Right lobe of liver (tissue), 6 donors: ENCODE measurements around the gene KAZN. TPM values are rescaled to one million over a fixed set of nuclear protein-coding genes. Genes with fewer than 3 reads are reported as not detected.

Experiments used
- ATAC-seq, 4 donors: fragments of 200-7000 bp; cut with Tn5 transposase; one replicate each; pipeline ENCODE4 v1.9.1; 2020; ENCODE audit warnings: mild to moderate bottlenecking in 4 of 4, moderate library complexity in 4 of 4
- DNase-seq, 3 donors: peaks; one replicate each; pipeline ENCODE4 v3.0.0-alpha.2; 2020
- H3K27ac ChIP-seq, 3 donors: fragments of 200-600 bp; one replicate each; pipeline ENCODE4 v1.8.0; 2022
- H3K27me3 ChIP-seq, 2 donors: fragments of 200-600 bp; one replicate each; pipeline ENCODE4 v1.8.0; 2022
- H3K36me3 ChIP-seq, 4 donors: fragments of 200-600 bp; sonication (generic) in 1 of 4; one replicate each; pipeline versions ENCODE4 v1.5.1 to v1.8.0; 2017 to 2022; ENCODE audit warnings: control low read depth in 1 of 4
- H3K4me1 ChIP-seq, 4 donors: fragments of 200-600 bp; sonication (generic) in 1 of 4; one replicate each; pipeline versions ENCODE4 v1.5.1 to v1.8.0; 2017 to 2022; ENCODE audit warnings: control low read depth in 1 of 4
- H3K4me3 ChIP-seq, 3 donors: fragments of 200-600 bp; one replicate each; pipeline ENCODE4 v1.8.0; 2022
- H3K9me3 ChIP-seq, 4 donors: fragments of 200-600 bp; sonication (generic) in 1 of 4; one replicate each; pipeline versions ENCODE4 v1.5.1 to v1.8.0; 2017 to 2022; ENCODE audit warnings: control low read depth in 1 of 4
- POLR2A ChIP-seq: fragments of 450-650 bp; IDR thresholded peaks from one replicate; pipeline ENCODE4 v1.6.1; 2017; ENCODE audit warnings: antibody characterized with exemption, mild to moderate bottlenecking
- WGBS: methylation state at CpG from one replicate; pipeline ENCODE4 v1.1.6; 2018; ENCODE audit warnings: low coverage, low lambda C conversion rate; ENCODE audit not compliant: insufficient coverage; ENCODE audit errors: missing lambda C conversion rate; 5-methylcytosine and 5-hydroxymethylcytosine counted together
- intact Hi-C, 2 donors: fragments of 100-400 bp; cut with DNase I; formaldehyde crosslinking; loops; one replicate each; pipeline versions ENCODE4 v1.11.2 to v1.14.1; 2022
- total RNA-seq, 6 experiments: library from RNA; depleted of rRNA in 2 of 6; stranded (reverse); fragments of >200 nt in 2 of 6; fragmentation: NEBNext Ultra II Directional in 3 of 6; extraction: Animal tissue kit (Norgen Biotek cat#: 25700) in 3 of 6; gene quantifications; one replicate each; pipeline versions ENCODE4 v1.1.0 to v1.2.4, GENCODE V29; 2016 to 2023
- TF ChIP-seq, protein P1 (sequence below), 4 donors: fragments of 200-600 bp in 3 of 4; fragments of 450-650 bp in 1 of 4; IDR thresholded peaks; one replicate each; pipeline versions ENCODE4 v1.5.1 to v1.8.0; 2016 to 2022; ENCODE audit warnings: antibody characterized with exemption in 4 of 4, mild to moderate bottlenecking in 2 of 4
- donor health status: DM: no; HTN: yes; CAD: no.
- donor health status: DM: no; HTN: no; CAD: no.
- donor health status: DM: no; HTN: no; CAD: no.
- donor health status: DM: no; HTN: yes; CAD: no.
- donor health status: DM: no; HTN: yes; CAD: no.

The KAZN gene
- total RNA-seq, 6 experiments from 2014 or later: 1.5 to 7.2 (median 2.7) TPM

DNA sequence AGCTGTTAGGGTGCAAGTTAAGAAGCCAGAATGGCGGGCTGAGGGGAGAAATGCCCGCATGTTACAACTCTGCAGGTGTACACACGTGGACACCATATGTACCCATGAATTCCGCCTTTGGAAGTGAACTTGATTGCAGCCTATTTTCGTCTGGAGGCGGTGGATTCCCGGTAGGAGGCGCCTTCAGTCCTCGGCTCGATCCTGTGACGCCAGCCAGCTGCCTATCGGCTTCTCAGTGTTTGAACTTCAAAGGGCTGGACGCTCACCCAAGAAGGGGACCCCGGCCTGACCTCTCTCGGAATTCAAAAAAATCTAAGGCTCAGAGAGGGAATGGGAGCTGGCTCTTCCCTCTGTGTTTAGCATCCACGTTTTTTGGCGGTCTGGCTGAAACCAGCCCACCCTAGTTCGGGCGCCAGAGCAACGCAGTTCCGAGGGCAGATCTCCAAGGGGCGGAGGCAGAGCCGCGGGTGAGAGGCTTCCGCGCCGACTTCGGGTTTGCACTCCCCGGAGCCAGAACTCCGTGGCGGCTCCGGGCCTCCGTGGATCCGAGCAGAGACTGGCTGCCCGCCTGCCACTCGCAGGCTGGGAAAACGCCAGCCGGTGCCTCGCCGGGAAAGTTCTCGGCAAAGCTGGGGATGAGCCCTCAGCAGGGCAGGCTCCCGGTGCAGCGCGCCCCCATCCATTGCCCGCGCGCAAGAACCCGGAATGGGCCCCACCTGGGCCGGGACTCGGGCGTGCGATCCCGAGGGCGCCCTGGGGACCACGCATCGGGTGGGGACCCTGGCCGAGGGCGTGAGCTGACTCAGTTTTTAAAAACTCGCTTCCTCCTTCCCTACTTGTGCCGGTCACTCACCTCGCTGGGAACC is 554.1 kb downstream of the KAZN start:
- 2% methylated on average over 13 of the region's 61 CpGs for WGBS
- peaks cover 0 to 19% (median 3%) of the 10 kb centered on the region in 4 donors for H3K4me1 ChIP-seq
- ATAC-seq (peak; percentile 62 to 75 (median 70)), DNase-seq (peak; percentile 71 to 79 (median 74))
- peak overlapping the region; percentile 51 to 59 (median 55) for H3K4me3 ChIP-seq
- TF ChIP-seq POLR2A: peak; percentile 25
- TF ChIP-seq, protein P1, sequence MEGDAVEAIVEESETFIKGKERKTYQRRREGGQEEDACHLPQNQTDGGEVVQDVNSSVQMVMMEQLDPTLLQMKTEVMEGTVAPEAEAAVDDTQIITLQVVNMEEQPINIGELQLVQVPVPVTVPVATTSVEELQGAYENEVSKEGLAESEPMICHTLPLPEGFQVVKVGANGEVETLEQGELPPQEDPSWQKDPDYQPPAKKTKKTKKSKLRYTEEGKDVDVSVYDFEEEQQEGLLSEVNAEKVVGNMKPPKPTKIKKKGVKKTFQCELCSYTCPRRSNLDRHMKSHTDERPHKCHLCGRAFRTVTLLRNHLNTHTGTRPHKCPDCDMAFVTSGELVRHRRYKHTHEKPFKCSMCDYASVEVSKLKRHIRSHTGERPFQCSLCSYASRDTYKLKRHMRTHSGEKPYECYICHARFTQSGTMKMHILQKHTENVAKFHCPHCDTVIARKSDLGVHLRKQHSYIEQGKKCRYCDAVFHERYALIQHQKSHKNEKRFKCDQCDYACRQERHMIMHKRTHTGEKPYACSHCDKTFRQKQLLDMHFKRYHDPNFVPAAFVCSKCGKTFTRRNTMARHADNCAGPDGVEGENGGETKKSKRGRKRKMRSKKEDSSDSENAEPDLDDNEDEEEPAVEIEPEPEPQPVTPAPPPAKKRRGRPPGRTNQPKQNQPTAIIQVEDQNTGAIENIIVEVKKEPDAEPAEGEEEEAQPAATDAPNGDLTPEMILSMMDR (IDR thresholded peaks at IDR 0.05): peak; percentile 35 to 56 (median 46)
- H3K36me3 ChIP-seq: no peaks in the 10 kb centered on the region
- intact Hi-C loops: loop anchor here in 1 of 2 donors (10.0 kb wide), 1 partner anchor 122 kb away; no protein-coding TSS in a partner anchor
- H3K27me3 ChIP-seq: peaks cover 0 to 26% of the 10 kb centered on the region in 2 donors
- no peaks in the 10 kb centered on the region for H3K9me3 ChIP-seq
- peak overlapping the region; percentile 47 to 88 (median 57) for H3K27ac ChIP-seq

DNA sequence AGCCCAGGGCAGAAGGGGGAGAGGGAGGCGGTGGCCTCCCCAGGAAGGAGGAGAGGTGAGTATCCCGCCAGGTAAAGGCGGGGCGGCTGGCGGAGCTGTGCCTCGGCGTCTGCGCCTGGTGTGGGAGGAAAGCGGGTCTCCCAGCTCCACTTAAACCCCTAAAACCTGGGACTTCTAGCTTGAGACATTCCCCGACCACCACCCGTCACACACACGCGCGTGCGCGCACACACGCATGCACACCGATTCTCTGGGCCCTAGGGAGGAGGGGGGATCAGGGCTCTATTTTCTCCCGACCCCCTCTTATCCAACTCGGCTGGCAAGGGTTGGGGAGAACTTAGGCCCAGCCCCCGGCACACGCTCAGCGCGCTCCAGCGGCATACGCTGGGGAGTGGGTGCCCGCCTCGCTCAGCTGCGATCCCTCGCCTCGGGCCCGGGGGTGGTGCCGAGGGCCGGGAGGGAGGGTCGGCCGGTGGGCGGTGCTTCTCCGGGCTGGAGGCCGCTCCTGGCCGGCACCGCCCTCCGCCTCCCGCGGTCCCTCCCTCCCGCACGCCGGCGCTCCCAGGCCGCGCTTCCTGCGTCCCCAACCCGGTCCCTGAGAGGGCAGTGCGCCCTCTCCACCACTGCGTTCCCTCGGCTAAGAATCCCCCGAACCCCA is 554.8 kb downstream of the KAZN start, which contains the start of gene TMEM51:
TMEM51 (plus strand) TSS at position 564 of the 658 bp plus-strand sequence. CDS start 61,341 bp downstream, outside the sequence.
- ATAC-seq: peak; percentile 66 to 79 (median 74)
- H3K9me3 ChIP-seq: no peaks in the 10 kb centered on the region
- intact Hi-C loops: loop anchor here in 1 of 2 donors (10.0 kb wide), 1 partner anchor 121 kb away; no protein-coding TSS in a partner anchor
- WGBS: 2% methylated on average over 9 of the region's 56 CpGs
- peak within 1 kb of the TSS; percentile 51 to 59 (median 55) for H3K4me3 ChIP-seq
- peak; percentile 48 for TF ChIP-seq POLR2A
- TF ChIP-seq, protein P1 (IDR thresholded peaks at IDR 0.05): no peak
- H3K4me1 ChIP-seq: peaks cover 0 to 19% (median 3%) of the 10 kb centered on the region in 4 donors
- H3K36me3 ChIP-seq: no peaks in the 10 kb centered on the region
- peak; percentile 64 to 82 (median 71) for DNase-seq
- peak within 1 kb of the TSS; percentile 47 to 88 (median 57) for H3K27ac ChIP-seq
- peaks cover 0 to 26% of the 10 kb centered on the region in 2 donors for H3K27me3 ChIP-seq

DNA sequence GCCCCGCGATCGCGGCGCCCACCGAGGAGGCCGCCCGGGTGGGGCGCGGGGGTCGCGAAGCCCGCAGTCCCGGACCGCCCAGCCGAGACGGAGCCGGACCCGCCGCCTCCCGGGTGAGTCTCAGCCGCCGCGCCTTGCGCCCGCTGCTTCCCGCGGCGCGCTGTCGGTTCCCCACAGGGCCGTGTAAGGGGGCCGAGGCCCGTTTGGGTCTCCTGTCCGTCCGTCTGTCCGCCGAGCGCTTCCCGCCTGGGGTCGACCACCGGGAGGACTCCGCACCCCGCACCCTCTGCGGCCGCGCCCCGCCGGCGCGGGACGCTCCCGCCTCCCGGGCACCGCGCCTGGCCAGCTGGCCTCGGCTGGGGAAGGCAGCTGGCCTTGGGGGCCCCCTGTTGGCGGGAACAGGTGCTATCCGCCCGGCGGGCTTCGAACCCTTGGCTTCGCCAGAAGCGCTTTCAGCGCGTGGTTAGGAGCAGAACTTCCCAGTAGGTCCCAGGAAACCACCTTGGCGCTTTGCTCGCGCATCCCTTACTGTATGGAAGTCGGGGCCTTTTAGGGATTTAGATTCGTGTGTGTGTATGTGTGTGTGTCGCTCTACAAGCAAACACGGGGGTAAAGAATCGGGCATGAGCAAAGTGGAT is 555.5 kb downstream of the KAZN start:
- Histone ChIP-seq H3K27me3 (peaks cover 0 to 26% of the 10 kb centered on the region in 2 donors), H3K27ac (peak overlapping the region; percentile 26 to 88 (median 57)), H3K9me3 (no peaks in the 10 kb centered on the region), H3K36me3 (no peaks in the 10 kb centered on the region), H3K4me3 (peak overlapping the region; percentile 51 to 59 (median 55)), H3K4me1 (peaks cover 0 to 19% (median 3%) of the 10 kb centered on the region in 4 donors)
- WGBS: 5% methylated on average over 7 of the region's 74 CpGs
- TF ChIP-seq POLR2A: no peak
- TF ChIP-seq, protein P1 (IDR thresholded peaks at IDR 0.05): peak; percentile 31 to 67 (median 52)
- peak; percentile 55 to 69 (median 63) for DNase-seq
- intact Hi-C loops: loop anchor here in 1 of 2 donors (10.0 kb wide), 1 partner anchor 121 kb away; no protein-coding TSS in a partner anchor
- peak; percentile 41 to 67 (median 58) for ATAC-seq
